Endothelial cell of umbilical vein (primary cell): ENCODE results near the gene EXOC1.

Experiments used
- CTCF ChIP-seq, 2 donors: IDR thresholded peaks; 1 replicate in 1 of 2; 2 replicates in 1 of 2; pipeline ENCODE4 v1.5.1; 2011; ENCODE audit warnings: low read length in 2 of 2, mild to moderate bottlenecking in 2 of 2, moderate library complexity in 2 of 2, control low read depth in 1 of 2, inconsistent platforms in 1 of 2, low read depth in 1 of 2; ENCODE audit not compliant: insufficient read depth in 1 of 2; ENCODE audit errors: extremely low read depth in 1 of 2
- EZH2 ChIP-seq: IDR thresholded peaks from 2 replicates; pipeline ENCODE4 v1.6.1; 2012; ENCODE audit warnings: borderline replicate concordance, low read depth, mild to moderate bottlenecking, moderate library complexity, low read length, inconsistent platforms; ENCODE audit not compliant: severe bottlenecking
- FOS ChIP-seq: IDR thresholded peaks from 2 replicates; pipeline ENCODE4 v1.6.1; 2011; ENCODE audit warnings: mild to moderate bottlenecking, low read length, moderate library complexity, borderline replicate concordance; ENCODE audit not compliant: insufficient read depth
- MAX ChIP-seq: IDR thresholded peaks from 2 replicates; pipeline ENCODE4 v1.6.1; 2011; ENCODE audit not compliant: insufficient read depth, insufficient read length
- POLR2A ChIP-seq: IDR thresholded peaks from 2 replicates; pipeline ENCODE4 v1.6.1; 2012; ENCODE audit warnings: low read depth, mild to moderate bottlenecking, control low read depth, low read length
- POLR2AphosphoS5 ChIP-seq: IDR thresholded peaks from 2 replicates; pipeline ENCODE4 v1.6.1; 2012; ENCODE audit warnings: low read depth, mild to moderate bottlenecking, control low read depth, low read length, moderate library complexity; ENCODE audit not compliant: insufficient read depth

DNA sequence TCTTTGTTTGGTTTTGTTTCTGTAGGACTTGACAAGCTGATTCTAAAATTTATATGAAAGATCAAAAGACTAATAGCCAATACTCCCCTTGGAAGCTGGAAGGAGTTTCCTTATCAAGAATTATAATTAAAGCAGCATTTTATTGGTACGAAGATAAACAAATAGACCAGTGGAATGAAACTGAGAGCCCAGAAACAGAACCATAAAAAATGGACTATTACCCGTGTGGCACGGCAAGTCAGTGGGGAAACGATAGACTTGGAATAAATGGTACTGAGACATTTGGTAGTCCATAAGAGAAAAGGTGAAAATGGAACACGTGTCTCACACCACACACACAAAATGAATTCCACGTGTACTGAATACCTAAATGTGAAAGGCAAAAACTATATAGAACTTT lies 52.9 kb downstream of the EXOC1 start:
- TF ChIP-seq CTCF (IDR thresholded peaks at IDR 0.05; ENCODE audit: extremely low read depth in 1 of 2, insufficient read depth in 1 of 2, low read depth in 1 of 2, low read length in 2 of 2) (no peak), POLR2A (no peak), EZH2 (no peak), POLR2AphosphoS5 (no peak), FOS (no peak), MAX (no peak)
